Heart right ventricle (tissue), 16 donors: ENCODE results near the gene GPX2. TPM values are rescaled to one million over a fixed set of nuclear protein-coding genes. Genes with fewer than 3 reads are reported as not detected.
A peak's percentile ranks its signal among the peaks of the same experiment; 100 is the strongest.

Experiments used
- ATAC-seq, 8 donors: fragments of 200-7000 bp; cut with Tn5 transposase; one replicate each; pipeline ENCODE4 v1.9.1; 2020; ENCODE audit warnings: mild to moderate bottlenecking in 8 of 8, moderate library complexity in 8 of 8, moderate number of reproducible peaks in 1 of 8
- DNase-seq, 2 donors: peaks; one replicate each; pipeline ENCODE4 v3.0.0-alpha.2; 2020
- H3K27ac ChIP-seq, 10 donors: fragments of 200-600 bp; sonication (generic) in 2 of 10; one replicate each; pipeline versions ENCODE4 v1.5.0 to v1.8.0; 2020 to 2022; ENCODE audit warnings: mild to moderate bottlenecking in 3 of 10
- H3K27me3 ChIP-seq, 7 donors: fragments of 200-600 bp; one replicate each; pipeline ENCODE4 v1.8.0; 2021 to 2022; ENCODE audit warnings: mild to moderate bottlenecking in 2 of 7
- H3K36me3 ChIP-seq, 9 donors: fragments of 200-600 bp; sonication (generic) in 1 of 9; one replicate each; pipeline versions ENCODE4 v1.5.0 to v1.8.0; 2020 to 2022; ENCODE audit warnings: mild to moderate bottlenecking in 2 of 9
- H3K4me1 ChIP-seq, 9 donors: fragments of 200-600 bp; sonication (generic) in 1 of 9; one replicate each; pipeline versions ENCODE4 v1.5.0 to v1.8.0; 2020 to 2022; ENCODE audit warnings: mild to moderate bottlenecking in 4 of 9
- H3K4me3 ChIP-seq, 10 donors: fragments of 200-600 bp; sonication (generic) in 2 of 10; one replicate each; pipeline versions ENCODE4 v1.5.0 to v1.8.0; 2020 to 2022; ENCODE audit warnings: mild to moderate bottlenecking in 7 of 10, moderate library complexity in 2 of 10
- H3K9me3 ChIP-seq, 11 donors: fragments of 200-600 bp in 10 of 11; sonication (generic) in 2 of 11; one replicate each; pipeline versions ENCODE4 v1.5.0 to v1.8.0; 2013 to 2022; ENCODE audit warnings: mild to moderate bottlenecking in 2 of 11, control low read depth in 1 of 11, moderate library complexity in 1 of 11
- WGBS, 2 donors: extraction: QIAGEN DNeasy Blood & Tissue Kit; methylation state at CpG; one replicate each; pipeline ENCODE4 v1.1.7; 2013; ENCODE audit warnings: inconsistent platforms in 1 of 2; 5-methylcytosine and 5-hydroxymethylcytosine counted together
- intact Hi-C, 10 donors: fragments of 100-400 bp; cut with DNase I; formaldehyde crosslinking; loops; one replicate each; pipeline versions ENCODE4 v1.11.1 to v1.14.2; 2022
- polyA plus RNA-seq, 2 donors: library from polyadenylated mRNA; stranded (reverse); fragments of 200-250 nt; gene quantifications; one replicate each; pipeline ENCODE4 v1.2.3, GENCODE V29; 2013
- total RNA-seq, 10 donors: library from RNA; stranded (reverse); fragmentation: NEBNext Ultra II Directional in 3 of 10; extraction: Animal tissue kit (Norgen Biotek cat#: 25700) in 3 of 10; gene quantifications; one replicate each; pipeline versions ENCODE4 v1.2.1 to v1.2.4, GENCODE V29; 2021 to 2023
- TF ChIP-seq, protein P1 (sequence below), 9 donors: fragments of 200-600 bp; sonication (generic) in 2 of 9; IDR thresholded peaks; one replicate each; pipeline versions ENCODE4 v1.5.0 to v1.8.0; 2021 to 2022; ENCODE audit warnings: antibody characterized with exemption in 9 of 9, mild to moderate bottlenecking in 5 of 9, moderate library complexity in 1 of 9
- donor health status: Arrhythmogenic right ventricular cardiomyopathy.
- donor health status: ischemic (EF 13 %, LVEDD 7.1; RV severe dilation, severe dysfunction).
- donor health status: healthy with polysubstance abuse.
- donor health status: DM: no; HTN: yes; CAD: no.
- donor health status: DM: no; HTN: no; CAD: no.
- donor health status: ischemic (EF 25% LVEDD 6.9; RV normal size, moderate dysfunction).
- donor health status: ischemic (EF 25% LVEDD 5.7; RV mildly dilated, moderate dysfunction).
- donor health status: healthy.
- donor health status: DM: yes; HTN: yes; CAD: no.
- donor health status: Ischemic cardiomyopathy.
- donor health status: ischemic (EF 35%, LVEDD 5.7; RV mildly dilated, moderate dysfunction).
- donor health status: nonischemic (EF 11% LVEDD 7.7; RV severe dilation, severe dysfunction).
- donor health status: DM: yes; HTN: yes; CAD: no.
- donor health status: PGD.
- donor health status: ischemic (EF 29% LVEDD 5.4; RV normal size, mild dysfunction).
- donor health status: nonischemic (EF 23%, LVEDD 6.1; RV moderate dilation, normal function).

Gene GPX2
- total and polyA plus RNA-seq, 12 donors: not detected

DNA sequence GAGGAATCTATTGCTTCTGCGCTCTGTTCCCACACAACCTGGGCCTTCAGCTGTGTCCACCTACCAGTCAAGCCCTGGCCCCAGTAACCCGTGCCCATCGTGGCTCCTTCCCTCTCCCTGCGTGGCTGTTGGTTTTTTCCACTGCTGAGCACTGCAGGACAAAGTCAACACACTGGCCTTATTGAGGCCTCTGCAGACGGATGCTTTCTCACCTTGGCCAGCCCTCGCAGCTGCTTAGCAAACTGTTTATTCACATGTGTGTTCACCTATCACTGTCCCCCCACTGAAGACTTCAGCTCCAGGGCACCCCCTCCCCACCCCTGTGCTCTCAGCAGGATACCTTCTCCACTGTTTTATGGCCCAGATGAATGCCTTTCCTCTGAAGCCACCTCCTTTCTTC is 12.8 kb upstream of the GPX2 start:
- intact Hi-C loops: no loop called here
- H3K4me3 ChIP-seq: no peak overlapping the region
- peaks cover 0 to 18% (median 0%) of the 10 kb centered on the region in 9 donors for H3K36me3 ChIP-seq
- TF ChIP-seq, protein P1, sequence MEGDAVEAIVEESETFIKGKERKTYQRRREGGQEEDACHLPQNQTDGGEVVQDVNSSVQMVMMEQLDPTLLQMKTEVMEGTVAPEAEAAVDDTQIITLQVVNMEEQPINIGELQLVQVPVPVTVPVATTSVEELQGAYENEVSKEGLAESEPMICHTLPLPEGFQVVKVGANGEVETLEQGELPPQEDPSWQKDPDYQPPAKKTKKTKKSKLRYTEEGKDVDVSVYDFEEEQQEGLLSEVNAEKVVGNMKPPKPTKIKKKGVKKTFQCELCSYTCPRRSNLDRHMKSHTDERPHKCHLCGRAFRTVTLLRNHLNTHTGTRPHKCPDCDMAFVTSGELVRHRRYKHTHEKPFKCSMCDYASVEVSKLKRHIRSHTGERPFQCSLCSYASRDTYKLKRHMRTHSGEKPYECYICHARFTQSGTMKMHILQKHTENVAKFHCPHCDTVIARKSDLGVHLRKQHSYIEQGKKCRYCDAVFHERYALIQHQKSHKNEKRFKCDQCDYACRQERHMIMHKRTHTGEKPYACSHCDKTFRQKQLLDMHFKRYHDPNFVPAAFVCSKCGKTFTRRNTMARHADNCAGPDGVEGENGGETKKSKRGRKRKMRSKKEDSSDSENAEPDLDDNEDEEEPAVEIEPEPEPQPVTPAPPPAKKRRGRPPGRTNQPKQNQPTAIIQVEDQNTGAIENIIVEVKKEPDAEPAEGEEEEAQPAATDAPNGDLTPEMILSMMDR (IDR thresholded peaks at IDR 0.05): no peak
- H3K9me3 ChIP-seq: no peaks in the 10 kb centered on the region
- WGBS, 2 donors: 87 to 89% methylated on average over 6 of the region's 6 CpGs
- no peaks in the 10 kb centered on the region for H3K27me3 ChIP-seq
- DNase-seq (no peak), ATAC-seq (no peak)
- peaks cover 0 to 35% (median 20%) of the 10 kb centered on the region in 9 donors for H3K4me1 ChIP-seq
- no peak overlapping the region for H3K27ac ChIP-seq

DNA sequence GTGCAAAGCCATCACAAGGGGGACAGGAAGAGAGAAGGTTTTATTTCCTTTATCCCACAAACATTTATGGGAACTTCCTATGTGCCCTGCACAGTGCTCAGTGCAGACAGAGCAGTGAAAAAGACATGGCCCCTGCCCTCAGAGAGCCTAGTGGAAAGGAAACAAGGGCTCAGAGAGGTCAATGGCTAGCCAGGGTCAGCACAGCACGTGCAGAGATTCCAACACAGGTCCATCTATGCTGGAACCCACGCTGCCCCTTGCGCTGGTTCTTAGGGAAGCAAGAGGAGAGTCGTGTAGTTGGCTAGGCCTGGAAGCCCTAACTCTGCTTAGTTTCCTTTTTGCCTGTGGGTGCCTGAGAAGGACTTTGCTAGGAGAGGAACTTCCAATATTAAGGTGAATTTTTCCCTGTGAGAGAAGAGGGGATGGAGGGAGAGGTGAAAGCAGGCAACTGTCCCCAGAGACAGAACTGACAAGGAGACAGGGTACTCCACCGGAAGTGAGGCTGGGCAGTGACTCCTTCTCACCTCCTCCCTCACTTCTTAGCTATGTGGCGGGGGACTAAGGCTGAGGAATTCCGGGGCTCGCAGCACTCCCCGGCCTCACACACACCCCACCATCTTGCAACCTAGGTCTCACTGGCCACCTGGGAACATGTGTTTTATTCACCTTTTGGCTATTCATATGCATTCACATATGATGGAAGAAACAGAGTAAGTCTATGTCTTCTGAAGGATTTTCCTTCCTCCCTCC is 12.1 kb upstream of the GPX2 start:
- H3K4me1 ChIP-seq: peaks cover 0 to 37% (median 19%) of the 10 kb centered on the region in 9 donors
- H3K27me3 ChIP-seq: no peaks in the 10 kb centered on the region
- TF ChIP-seq, protein P1 (IDR thresholded peaks at IDR 0.05): no peak
- no peak for DNase-seq
- no peak overlapping the region for H3K4me3 ChIP-seq
- no peak overlapping the region for H3K27ac ChIP-seq
- peaks cover 0 to 20% (median 0%) of the 10 kb centered on the region in 9 donors for H3K36me3 ChIP-seq
- no peaks in the 10 kb centered on the region for H3K9me3 ChIP-seq
- intact Hi-C loops: no loop called here
- WGBS, 2 donors: 88 to 89% methylated on average over 9 of the region's 9 CpGs
- ATAC-seq: no peak

DNA sequence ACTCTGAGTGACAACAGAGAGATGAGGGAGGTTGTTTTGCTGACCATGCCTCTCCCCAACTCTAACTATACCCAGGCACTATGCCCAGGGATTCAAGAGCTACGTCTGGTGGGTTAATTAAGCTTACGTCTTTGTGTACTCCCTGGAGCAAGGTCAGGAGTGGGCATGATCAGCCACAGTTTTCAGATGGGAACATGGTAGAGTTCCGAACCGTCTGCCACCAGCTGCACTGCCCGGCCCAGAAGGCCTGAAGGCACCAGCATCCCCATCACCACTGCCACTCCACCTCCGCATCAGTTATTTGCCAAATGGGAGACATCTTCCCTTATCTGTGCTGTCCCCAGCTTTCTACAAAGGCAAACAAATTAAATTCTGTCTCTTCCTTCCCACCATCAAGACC is 11.1 kb upstream of the GPX2 start:
- no peak for ATAC-seq
- no peak overlapping the region for H3K4me3 ChIP-seq
- 78 to 83% methylated on average over 6 of the region's 6 CpGs for WGBS, 2 donors

DNA sequence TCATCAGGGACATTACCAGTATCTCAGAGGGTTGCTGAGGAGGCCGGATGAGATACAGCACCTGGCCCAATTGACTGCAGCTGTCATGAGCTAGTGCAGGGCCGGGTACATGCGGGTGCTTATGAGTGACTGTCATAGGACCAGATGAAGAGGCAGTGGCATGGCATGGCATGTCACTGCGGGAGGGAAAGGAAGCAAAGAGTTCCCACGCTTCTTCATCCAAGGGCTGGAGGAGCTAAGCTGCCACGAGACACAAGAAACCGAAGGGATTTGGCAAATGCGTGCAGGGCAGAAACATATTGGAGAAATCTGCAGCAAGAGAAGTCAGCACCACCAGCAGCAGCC is 10.7 kb upstream of the GPX2 start:
- ATAC-seq: no peak
- intact Hi-C loops: no loop called here
- 86 to 89% methylated on average over 8 of the region's 8 CpGs for WGBS, 2 donors
- Histone ChIP-seq H3K9me3 (no peaks in the 10 kb centered on the region), H3K27me3 (no peaks in the 10 kb centered on the region), H3K4me3 (no peak overlapping the region), H3K27ac (peak overlapping the region in 1 of 10 donors; percentile 96), H3K36me3 (peaks cover 0 to 32% (median 1%) of the 10 kb centered on the region in 9 donors), H3K4me1 (peaks cover 0 to 51% (median 23%) of the 10 kb centered on the region in 9 donors)
- DNase-seq: no peak
- TF ChIP-seq, protein P1 (IDR thresholded peaks at IDR 0.05): no peak

More for the DNA sequence above, 11.1 kb upstream of the GPX2 start:
- no peak for DNase-seq
- Histone ChIP-seq H3K4me1 (peaks cover 0 to 47% (median 23%) of the 10 kb centered on the region in 9 donors), H3K36me3 (peaks cover 0 to 28% (median 0%) of the 10 kb centered on the region in 9 donors), H3K9me3 (no peaks in the 10 kb centered on the region), H3K27me3 (no peaks in the 10 kb centered on the region), H3K27ac (no peak overlapping the region)
- TF ChIP-seq, protein P1 (IDR thresholded peaks at IDR 0.05): no peak
- intact Hi-C loops: no loop called here
